ENCODE measurements around the gene FAM110D. TPM values are rescaled to one million over a fixed set of nuclear protein-coding genes. Genes with fewer than 3 reads are reported as not detected.

Gene FAM110D
- total RNA-seq, 1 donor from 2014 or later, result not detected

- H3K36me3 ChIP-seq (ENCODE audit: control insufficient read depth, insufficient read depth, low read length), result no peaks in the 10 kb centered on the region
- H3K27me3 ChIP-seq (ENCODE audit: control insufficient read depth, insufficient read depth, low read length), result no peaks in the 10 kb centered on the region
- FAIRE-seq (no peak), DNase-seq (ENCODE audit: low read depth) (peak; percentile 70)
- TF ChIP-seq CTCF (IDR thresholded peaks at IDR 0.05; ENCODE audit: insufficient read depth, low read length, severe bottlenecking), result no peak
- no peak overlapping the region for H3K4me3 ChIP-seq (ENCODE audit: low read depth, low read length)
Observed at GRCh38 chr1:26127235-26128163, 31.4 kb upstream of the FAM110D start.

- FAIRE-seq (no peak), DNase-seq (ENCODE audit: low read depth) (no peak)
- no peaks in the 10 kb centered on the region for H3K36me3 ChIP-seq (ENCODE audit: control insufficient read depth, insufficient read depth, low read length)
- no peak overlapping the region for H3K4me3 ChIP-seq (ENCODE audit: low read depth, low read length)
- TF ChIP-seq CTCF (IDR thresholded peaks at IDR 0.05; ENCODE audit: insufficient read depth, low read length, severe bottlenecking), result no peak
- H3K27me3 ChIP-seq (ENCODE audit: control insufficient read depth, insufficient read depth, low read length), result no peaks in the 10 kb centered on the region
Observed at GRCh38 chr1:26129778-26130177, 29.1 kb upstream of the FAM110D start.

- Histone ChIP-seq H3K27me3 (ENCODE audit: control insufficient read depth, insufficient read depth, low read length) (no peaks in the 10 kb centered on the region), H3K36me3 (ENCODE audit: control insufficient read depth, insufficient read depth, low read length) (no peaks in the 10 kb centered on the region), H3K4me3 (ENCODE audit: low read depth, low read length) (no peak overlapping the region)
- DNase-seq (ENCODE audit: low read depth) (no peak), FAIRE-seq (no peak)
- no peak for TF ChIP-seq CTCF (IDR thresholded peaks at IDR 0.05; ENCODE audit: insufficient read depth, low read length, severe bottlenecking)
Observed at GRCh38 chr1:26130695-26131094, 28.2 kb upstream of the FAM110D start.

- H3K4me3 ChIP-seq (ENCODE audit: low read depth, low read length), result no peak overlapping the region
- H3K36me3 ChIP-seq (ENCODE audit: control insufficient read depth, insufficient read depth, low read length), result no peaks in the 10 kb centered on the region
- TF ChIP-seq CTCF (IDR thresholded peaks at IDR 0.05; ENCODE audit: insufficient read depth, low read length, severe bottlenecking), result no peak
- no peak for FAIRE-seq
- H3K27me3 ChIP-seq (ENCODE audit: control insufficient read depth, insufficient read depth, low read length), result no peaks in the 10 kb centered on the region
- peak; percentile 32 for DNase-seq (ENCODE audit: low read depth)
Observed at GRCh38 chr1:26132128-26132833, 26.6 kb upstream of the FAM110D start.

GRCh38 chr1:26132834-26133167, 26.1 kb upstream of the FAM110D start:
- TF ChIP-seq CTCF (IDR thresholded peaks at IDR 0.05; ENCODE audit: insufficient read depth, low read length, severe bottlenecking), result no peak
- no peaks in the 10 kb centered on the region for H3K36me3 ChIP-seq (ENCODE audit: control insufficient read depth, insufficient read depth, low read length)
- FAIRE-seq (no peak), DNase-seq (ENCODE audit: low read depth) (no peak)
- no peaks in the 10 kb centered on the region for H3K27me3 ChIP-seq (ENCODE audit: control insufficient read depth, insufficient read depth, low read length)
- H3K4me3 ChIP-seq (ENCODE audit: low read depth, low read length), result no peak overlapping the region
